Hematopoietic multipotent progenitor cell treated with erythropoietin and hydrocortisone succinate and interleukin-3 and kit ligand, for 8 days (in vitro differentiated cells): ENCODE results near the gene EFCAB8.
"Not testable (repeated sequence)": the region's sequence is repeated elsewhere in the genome, so short reads cannot be mapped to it uniquely, and the experiment has no call there.

ENCODE experiments used
- DNase-seq: peaks from one replicate; pipeline ENCODE4 v3.0.0-alpha.2; 2015

EFCAB8 gene

DNA sequence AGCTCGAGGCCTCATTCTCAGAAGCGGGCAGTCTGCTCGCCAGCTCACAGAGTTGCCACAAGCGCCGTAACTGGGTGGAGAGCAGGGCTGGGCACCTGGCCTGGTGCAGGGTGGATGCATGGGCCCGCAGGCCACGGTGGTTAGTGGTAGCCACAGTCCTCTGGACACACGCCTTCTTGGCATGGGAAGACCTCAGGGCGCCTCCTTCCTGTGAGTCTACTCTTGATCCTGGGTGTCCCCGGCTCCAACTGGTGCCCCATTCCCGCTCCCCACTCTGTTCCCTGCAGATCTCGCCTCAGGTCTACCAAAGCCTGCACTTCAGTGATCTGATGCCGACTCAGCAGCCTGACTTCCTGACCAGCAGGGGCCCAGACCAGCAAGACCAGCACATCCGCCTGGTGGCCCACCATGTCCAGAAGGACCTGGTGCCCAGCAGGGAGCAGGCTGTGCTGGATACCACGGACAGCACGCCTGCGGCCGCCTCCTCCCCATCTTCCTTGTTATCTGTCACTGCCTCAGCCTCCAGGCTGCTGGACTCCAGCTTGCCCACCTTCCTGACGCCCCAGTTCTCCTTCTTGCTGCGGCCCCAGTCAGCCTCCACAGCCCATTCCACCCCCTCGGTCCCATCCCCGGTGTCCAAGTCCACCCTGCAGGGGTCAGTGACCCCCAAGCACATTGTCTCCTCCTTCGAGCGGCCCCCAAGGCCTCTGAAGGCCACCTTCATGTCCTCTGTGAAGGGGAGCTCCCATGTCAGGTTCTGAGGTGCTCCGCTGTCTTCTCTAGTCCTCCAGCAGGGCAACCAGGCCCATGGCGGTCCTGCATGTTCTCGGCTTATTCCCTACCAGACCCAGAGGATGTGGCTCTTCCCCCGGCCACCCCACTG lies 102.4 kb downstream of the EFCAB8 start:
- no peak for DNase-seq

DNA sequence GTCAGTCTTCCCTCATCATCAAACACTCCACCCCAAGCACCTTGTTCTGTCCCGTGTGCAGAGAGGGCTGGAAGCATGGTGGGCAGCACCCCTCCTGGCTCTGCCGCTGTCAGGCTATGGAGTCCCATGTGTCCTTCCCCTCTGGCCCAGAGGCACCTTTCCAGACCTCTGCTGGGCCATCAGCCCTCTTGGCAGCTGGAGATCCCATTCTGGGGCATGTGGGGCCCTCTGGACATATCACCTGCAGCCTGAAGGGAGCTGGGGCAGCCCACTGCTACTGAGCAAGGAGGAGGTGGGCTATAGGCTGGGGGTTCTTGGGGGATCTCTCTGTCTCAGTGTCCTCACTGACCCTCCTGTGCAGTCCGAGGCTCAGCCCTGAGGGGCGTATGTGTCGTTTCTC lies 103.3 kb downstream of the EFCAB8 start:
- no peak for DNase-seq

DNA sequence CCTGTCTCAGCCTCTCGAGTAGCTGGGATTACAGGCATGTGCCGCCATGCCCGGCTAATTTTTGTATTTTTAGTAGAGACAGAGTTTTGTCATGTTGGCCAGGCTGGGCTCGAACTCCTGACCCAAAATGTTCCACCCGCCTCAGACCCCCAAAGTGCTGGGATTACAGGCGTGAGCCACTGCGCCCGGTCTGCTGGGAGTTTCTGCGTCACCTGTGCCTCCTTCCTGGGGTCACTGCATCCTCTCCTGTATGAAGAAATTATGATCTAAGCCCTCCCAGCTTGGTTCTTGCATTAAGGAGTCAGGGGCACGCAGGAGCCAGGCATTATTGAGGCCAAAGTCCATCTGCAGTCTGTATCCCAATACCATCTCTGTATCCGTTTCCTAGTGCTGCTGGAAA lies 103.9 kb downstream of the EFCAB8 start:
- not testable (repeated sequence) for DNase-seq

DNA sequence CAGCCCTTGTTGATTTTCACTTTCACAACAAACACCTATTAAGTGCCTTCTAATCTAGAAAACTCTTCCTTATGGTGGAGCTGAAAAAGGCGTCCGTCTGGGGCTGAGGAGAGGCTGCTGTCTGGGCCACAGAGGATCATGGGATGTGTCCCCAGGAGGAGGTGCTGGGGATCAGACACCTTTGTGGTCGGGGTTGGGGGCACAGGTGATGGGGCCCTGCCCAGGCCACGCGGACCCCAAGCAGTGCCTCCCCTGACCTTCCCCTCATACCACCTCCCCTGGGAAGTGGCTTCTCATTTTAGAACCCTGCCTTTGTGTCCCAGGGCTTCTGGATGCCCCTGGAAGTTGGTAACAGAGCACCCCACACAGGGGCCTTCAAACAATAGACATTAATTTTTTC lies 104.5 kb downstream of the EFCAB8 start:
- no peak for DNase-seq

DNA sequence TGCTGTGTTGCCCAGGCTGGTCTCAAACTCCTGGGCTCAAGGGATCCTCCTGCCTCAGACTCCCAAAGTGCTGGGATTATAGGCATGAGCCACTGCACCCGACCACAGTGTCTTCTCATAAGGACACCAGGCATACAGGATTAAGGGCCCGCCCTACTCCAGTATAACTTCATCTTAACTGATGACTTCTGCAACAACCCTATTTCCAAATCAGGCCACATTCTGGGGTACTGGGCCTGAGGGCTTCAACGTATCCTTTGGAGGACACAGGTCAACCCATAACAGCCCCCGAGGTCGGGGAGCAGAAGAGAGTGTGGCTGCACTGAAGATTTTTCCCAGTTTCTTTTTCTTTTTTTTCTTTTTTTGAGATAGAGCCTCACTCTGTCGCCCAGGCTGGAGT lies 105.9 kb downstream of the EFCAB8 start:
- no peak for DNase-seq

DNA sequence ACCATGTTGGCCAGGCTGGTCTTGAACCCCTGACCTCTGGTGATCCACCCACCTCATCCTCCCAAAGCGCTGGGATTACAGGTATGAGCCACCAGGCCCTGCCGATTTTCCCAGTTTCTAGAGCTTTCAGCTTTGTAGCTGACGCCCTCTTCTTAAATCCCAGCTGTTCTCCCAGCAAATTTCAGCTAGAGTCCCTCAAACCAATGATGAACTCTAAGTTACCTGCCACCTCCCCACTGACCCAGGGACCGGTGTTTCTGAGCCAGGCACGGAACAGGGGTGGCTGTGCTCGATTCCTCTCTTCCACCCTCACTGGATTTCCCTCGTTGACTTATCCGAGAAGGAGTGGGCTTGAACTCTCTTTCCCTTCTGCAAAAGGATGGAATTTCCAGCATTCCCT lies 106.4 kb downstream of the EFCAB8 start:
- DNase-seq, result no peak

DNA sequence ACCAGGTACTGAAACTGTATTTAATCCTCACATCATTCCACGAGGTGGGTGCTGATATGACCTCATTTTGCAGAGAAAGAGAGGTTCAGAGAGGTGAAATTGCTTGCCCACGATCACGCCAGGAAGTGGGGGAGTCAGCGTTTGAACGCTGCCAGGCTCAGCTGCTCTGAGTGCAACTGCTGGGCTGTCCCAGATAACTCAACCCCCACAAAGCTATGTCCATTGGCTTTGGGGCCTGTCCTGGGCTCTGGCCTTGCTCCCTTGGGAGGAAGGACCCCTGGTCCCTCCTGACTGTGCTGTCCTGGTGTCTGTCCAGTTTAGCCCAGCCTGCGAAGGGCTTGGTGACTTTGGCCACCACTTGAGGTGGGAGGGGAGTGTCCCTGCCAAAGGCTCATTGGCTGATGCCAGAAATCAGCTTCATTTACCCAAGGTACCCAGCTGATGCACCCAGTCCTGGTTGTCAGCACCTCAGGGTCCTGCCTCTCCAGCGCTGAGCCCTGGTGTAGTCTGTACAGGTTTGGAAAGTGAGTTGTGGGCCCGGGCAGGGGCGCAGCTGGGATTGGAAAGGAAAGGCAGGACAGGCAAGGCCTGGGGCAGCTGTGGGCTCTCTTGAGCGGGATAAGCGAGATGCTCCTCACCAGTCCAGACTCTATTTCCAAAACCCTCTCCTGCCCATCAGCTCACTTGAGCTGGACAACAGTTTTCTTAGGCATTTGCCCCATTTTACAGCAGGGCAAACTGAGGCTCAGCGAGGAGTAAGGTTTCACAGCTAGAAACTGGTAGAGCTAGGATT lies 107.1 kb downstream of the EFCAB8 start:
- DNase-seq, result no peak

DNA sequence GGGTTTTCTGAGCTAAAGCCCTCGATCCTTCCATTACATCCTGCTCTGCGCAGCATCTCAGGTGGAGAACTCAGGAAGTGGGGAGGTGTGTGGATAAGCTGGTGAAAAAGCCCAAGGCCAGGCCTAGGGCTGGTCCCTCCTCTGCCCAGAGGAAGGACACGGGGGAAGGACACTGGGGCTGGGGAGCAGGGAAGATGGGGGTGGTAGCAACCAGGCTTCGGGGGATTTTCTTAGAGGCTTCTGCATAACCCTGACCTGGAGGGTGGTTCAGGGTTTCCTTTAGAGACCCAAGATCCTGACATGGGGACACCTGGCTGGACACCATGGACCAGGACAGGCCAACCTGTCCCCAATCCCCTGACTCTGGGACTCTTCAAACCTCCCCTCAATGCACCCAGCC lies 107.7 kb downstream of the EFCAB8 start:
- DNase-seq, result no peak

DNA sequence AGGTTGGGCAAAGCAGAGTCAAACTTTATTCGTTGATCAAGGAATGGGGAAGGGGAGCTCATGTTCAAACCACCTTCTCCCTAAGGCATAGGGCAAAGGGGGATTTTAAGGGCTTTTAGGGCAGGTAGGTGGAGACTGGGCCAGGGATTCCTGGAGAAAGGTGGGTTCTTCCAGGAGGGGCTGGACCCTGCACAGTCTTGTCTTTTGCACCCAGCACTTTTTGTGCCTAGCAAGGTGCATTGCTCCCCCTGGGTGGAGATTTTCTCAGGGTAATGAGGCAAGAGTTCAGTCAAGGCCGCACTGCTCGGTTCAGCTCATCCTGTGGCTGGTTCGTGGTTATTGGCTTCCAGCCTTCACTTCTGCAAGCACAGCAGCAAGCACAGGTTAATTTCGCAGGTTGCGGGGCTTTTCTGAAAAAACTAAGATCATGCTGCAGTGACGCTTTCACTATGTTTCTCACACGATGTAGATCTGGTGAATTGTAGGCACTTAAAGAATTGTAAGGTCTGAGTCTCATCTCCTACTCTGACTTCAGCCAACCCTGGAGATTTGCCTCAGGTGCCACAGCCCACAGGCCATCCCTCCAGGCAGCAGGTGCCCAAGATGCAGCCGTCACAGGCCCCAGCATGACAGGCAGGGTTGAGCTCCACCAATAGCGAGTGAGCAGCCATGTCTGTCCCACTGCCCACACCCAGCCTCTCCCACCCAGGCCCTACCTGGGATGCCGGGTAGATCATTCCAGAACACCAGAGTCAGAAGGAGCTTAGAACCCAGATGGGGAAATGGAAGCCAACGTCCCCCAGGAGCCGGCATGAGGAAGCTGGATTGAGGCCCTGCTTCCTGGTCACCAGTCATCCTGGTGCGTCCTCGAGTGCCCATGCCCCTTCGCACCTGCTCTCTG lies 108.4 kb downstream of the EFCAB8 start:
- DNase-seq, result no peak

DNA sequence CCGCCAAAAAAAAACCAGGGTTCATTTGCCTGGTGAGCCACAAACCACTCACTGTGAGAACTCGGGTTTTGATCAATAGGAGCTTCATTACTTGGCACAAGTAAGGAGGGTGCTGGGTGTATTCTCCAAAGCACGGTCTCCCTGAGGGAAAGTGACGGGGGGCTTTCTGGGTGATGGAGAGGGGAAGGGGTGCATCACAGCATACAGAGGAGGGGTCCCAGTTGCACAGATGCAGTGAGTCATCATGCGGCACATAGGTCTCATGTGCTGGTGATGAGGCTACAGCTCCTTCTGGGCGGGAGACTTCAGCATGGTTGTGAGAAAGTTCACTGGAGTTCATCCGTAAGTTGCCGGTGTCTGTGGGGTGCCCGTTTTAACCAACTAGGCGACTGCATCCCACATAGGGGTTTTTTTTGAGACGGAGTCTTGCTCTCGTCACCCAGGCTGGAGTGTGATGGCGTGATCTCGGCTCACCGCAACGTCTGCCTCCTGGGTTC lies 109.3 kb downstream of the EFCAB8 start:
- no peak for DNase-seq

DNA sequence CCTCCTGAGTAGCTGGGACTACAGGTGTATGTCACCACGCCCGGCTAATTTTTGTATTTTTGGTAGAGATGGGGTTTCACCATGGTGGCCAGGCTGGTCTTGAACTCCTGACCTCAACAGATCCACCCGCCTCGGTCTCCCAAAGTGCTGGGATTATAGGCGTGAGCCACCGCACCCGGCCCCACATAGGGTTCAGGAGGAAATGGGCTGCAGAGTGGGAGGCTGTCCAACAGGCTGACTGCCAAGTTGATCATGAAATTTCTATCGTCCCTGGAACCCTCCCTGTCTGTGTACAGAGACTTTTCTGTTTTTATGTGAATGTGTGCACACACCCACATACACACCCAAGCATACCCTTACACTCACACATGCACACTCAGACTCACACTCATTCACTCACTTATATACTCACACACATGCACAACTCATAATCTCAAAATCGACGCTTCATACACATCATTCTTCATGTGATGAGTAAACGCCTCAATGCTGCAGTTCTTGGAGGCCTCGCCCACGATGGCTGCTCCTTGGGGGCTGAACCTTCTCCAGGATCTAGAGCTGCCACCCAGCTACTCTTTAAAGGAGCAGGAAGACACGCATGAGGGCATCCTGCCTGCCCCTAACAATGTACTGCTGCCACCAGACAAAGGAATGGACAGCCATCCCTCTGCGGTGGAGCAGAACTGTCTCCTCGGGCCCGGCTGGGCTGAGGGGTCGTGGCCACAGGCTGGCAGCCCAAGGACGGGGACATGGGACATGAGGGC lies 109.9 kb downstream of the EFCAB8 start:
- no peak for DNase-seq

DNA sequence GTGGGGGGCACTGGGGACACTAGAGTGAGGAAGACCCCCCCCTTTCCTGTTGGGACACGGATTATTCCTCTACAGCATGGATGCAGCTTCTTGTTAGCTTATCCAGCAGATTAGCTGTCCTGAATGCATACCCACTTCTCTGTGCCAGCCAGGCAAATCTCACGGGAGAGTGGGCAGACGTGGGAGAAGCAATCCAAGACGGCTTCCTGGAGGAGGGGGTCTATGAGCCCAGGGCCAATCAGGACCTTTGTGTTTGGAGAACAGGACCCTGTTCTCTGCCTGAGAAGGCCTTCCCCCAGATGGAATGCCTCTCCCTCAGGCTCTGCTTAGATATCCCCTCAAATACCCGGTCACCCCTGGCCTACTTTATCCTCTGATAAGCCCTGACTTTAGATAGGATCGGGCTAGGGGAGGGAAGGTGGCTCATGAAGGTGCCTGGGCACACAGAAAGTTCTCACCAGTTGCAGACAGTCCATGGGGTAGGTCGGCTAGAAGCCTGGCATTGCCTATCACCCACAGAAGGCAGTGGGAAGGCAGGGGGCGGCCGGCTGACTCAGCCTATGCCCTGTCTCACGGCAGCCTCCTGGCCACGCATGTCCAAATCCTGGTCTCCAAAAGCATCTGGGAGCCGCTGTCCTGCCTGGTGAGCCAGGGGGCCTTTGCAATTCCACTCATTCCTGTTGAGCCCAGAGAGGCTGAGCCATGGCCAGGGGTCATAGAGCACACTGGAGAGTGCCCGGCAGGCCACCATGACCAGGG lies 110.8 kb downstream of the EFCAB8 start:
- DNase-seq, result no peak

DNA sequence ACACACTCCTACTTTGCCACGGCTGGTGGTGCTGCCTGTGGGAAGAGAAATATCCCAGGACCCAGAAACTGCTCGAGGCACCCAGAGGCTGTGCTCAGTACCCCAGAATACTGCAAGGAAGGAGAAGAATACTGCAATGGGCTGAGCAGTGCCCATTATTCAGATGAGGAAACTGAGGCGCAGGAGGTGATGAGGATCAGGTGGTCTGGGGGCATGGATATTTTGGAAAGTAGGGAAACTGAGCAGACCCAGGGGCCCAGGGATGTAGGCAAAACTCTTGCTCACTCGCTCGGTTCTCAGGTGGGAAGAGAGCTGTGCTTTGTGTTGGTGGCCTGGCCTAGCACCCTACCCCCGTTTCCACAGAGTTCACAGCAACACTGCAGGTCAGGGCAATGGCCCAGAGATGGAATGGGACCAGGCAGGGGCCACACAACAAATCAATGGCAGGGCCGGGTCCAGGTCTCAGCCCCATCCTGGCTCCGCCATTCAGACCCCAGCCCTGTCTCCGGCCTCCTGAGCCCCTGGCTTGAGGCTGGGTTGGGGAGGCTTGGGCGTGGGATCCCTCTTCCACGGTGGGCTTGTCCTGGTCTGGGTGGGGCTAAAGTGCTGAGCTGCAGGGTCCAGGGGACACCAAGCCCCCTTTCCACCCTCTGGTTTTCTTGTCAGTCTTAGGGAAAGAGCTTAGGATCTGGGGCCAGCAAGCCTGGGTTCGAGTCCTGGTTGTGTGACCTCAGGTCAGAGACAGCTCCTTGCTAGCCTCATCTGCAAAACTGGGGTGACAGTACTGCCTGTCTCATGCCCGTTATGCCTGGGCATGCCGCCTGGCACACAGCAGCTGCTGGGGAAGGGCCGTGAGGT lies 111.6 kb downstream of the EFCAB8 start:
- no peak for DNase-seq

DNA sequence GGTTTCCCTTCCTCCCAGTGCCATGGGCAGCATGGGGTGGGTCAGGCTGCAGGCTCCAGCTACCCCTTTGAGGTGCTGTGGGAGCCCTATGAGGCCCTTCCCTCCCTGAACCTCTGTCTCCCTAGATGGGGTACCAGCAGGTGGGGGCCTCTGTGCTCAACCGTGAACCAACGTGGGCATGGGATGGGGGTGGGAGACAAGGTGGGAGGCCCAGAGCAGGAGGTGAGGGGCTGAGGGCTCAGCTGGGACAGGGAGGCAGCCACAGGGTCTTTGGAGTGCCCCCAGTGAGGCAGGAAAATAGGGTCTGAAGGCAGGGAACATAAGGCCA lies 112.2 kb downstream of the EFCAB8 start:
- no peak for DNase-seq

DNA sequence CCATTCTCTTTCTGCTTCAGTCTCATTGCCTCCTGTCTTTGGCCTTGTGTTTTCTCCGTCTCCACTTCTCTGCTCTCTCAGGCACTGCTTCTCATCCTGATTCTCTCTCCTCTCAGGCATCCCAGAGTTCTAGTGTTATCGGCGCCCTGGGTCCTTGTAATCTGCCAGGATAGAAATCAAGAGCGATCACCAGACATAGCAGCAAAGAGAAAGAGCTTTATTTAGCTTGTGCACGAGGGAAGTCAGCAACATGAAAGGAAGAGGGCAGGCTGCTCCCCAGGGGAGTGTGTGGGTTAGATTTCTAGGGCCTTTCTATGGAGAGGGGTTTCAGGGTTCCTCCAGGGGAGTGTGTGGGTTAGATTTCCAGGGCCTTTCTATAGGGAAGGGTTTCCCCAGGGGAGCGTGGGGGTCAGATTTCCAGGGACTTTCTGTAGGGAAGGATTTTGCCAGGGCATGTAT lies 113.0 kb downstream of the EFCAB8 start:
- DNase-seq, result peak; percentile 2

DNA sequence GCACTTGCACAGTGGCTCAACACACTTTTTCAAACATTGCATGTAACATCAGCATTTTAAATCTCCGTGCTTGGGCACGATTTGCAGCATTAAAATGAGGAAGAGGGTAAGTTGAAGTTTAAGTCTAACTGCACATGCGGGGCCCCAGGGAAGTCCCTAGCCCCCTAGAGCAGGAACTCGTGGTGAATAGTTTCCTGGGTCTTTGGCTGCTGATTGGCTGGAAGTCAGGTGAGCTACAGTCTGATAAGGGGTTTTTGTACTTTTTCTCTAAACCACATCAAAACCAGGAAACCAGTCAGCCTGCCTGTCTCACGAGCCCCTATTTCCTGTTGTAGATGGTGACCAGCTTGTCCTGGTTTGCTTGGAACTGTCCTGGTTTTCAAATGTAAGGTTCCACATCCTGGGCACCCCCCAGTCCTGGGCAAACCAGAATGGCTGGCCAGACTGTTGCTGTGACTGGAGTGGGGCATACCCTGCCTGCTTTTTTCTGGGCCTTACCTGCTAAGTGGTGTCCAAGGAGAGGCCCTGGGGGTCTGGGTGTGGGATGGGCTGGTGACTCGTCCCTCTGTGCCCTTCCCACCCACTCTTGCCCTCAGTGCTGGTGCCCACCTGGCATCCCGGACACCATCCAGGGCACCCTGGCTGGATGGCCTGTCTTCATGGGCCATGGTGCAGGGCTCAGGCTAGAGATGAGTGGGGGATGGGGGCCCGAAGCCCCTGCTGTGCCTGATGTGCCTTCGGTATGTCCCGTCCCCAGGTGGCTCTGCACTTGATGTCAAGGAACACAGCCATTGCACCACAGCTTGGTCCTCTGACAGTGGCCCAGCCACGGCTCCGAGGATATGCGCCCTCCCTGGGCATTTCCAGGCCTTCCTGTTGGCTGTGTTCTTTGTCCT lies 113.7 kb downstream of the EFCAB8 start:
- peak; percentile 75 for DNase-seq

DNA sequence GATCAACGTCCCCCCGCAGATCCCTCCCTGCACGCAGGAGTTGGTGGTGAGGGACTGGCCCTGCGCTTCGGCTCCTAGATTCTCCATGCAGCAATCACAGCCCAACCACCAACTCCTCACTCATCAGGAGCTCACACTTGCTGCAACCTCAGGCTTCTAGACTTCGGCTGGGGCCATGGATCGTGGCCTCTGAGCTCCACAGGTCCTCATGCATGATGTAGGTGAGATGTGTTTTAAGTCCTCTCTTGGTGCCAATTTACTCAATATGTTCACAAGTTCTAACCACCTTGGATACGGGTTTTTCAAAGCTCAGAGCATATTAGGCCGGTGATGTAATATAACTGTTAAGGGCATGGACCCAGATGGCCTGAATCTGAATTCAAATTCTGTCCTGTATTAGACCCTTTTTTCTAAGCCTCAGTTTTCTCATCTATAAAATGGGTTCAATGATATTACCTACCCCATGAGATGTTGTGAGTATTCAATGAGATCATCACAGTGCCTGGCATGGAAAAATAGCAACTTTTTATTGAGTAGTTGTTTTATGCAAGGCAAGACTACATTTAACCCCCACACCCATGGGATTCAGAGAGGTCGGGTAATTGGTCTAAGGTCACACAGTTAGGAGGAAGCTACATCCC lies 114.5 kb downstream of the EFCAB8 start:
- DNase-seq, result no peak

DNA sequence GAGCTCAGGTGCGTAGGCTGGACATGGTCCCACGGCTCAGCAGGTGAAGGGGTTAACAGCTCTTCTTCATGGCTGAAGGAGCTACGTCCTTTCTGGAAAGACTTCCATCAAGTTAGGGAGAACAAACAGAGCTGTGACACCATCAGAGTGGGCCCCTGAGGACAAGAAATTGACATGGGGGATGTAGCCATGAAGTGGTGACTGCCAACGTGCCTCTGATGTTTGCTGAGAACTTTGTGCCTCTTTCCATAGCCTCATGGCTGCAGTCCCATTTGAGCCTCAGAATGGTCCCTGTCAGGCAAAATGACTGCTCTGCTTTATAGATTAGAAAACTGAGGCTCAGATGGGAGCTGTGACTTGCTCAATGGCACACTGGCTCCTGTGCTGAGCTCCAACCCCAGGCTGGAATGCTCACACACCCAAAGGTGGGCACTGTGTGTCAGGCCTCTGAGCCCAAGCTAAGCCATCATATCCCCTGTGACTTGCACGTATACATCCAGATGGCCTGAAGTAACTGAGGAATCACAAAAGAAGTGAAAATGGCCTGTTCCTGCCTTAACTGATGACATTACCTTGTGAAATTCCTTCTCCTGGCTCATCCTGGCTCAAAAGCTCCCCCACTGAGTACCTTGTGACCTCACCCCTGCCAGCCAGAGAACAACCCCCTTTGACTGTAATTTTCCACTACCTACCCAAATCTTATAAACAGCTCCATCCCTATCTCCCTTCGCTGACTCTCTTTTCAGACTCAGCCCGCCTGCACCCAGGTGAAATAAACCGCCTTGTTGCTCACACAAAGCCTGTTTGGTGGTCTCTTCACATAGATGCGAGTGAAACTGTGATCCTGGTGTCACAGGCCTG lies 115.7 kb downstream of the EFCAB8 start:
- DNase-seq, result not testable (repeated sequence)
